HepG2 (cell line): Measurements from ENCODE around the gene SLC7A8. TPM values are rescaled to one million over a fixed set of nuclear protein-coding genes. Genes with fewer than 3 reads are reported as not detected.

ENCODE experiments used
- ATAC-seq: fragments of 200-7000 bp; cut with Tn5 transposase; 3 replicates; pipeline ENCODE4 v1.9.1; 2020; ENCODE audit warnings: mild to moderate bottlenecking, moderate library complexity
- BruUV-seq: library from RNA; stranded (reverse); fragments of 400-500 nt; replicated peaks from 2 replicates; lab custom pipeline; 2021; lab: Mats Ljungman, UMichigan
- CTCF ChIA-PET: fragments of 300-600 bp; formaldehyde crosslinking; extraction: SDS; loops from one replicate; lab custom pipeline; 2021; ENCODE audit warnings: low total read pairs, inconsistent platforms, low intra/inter-chr PET ratio; lab: Yijun Ruan, JAX
- POLR2A ChIA-PET: fragments of 350-600 bp; sonication (Branson Sonifier 250); formaldehyde crosslinking; loops from one replicate; lab custom pipeline; 2020; ENCODE audit warnings: antibody characterized with exemption, inconsistent platforms; lab: Yijun Ruan, JAX
- DNase-seq: peaks from one replicate; pipeline ENCODE4 v3.0.0-alpha.2; 2015; ENCODE audit warnings: low spot score
- FAIRE-seq: peaks from 3 replicates; lab custom pipeline; 2011; peaks lifted over from hg19 to GRCh38; lab: Jason Lieb, UNC
- H2AFZ ChIP-seq: one replicate; pipeline ENCODE4 v1.6.1; 2011; ENCODE audit warnings: low read length, inconsistent platforms
- H3K27ac ChIP-seq: fragments of 300-600 bp; 3 replicates; pipeline ENCODE4 v1.8.0; 2011; ENCODE audit warnings: mixed run types, mild to moderate bottlenecking, mixed read lengths, low read length, inconsistent platforms; ENCODE audit not compliant: insufficient read depth; ENCODE audit errors: extremely low read length
- H3K27me3 ChIP-seq, 2 experiments: fragments of 200-600 bp in 1 of 2; 2 replicates in 1 of 2; 3 replicates in 1 of 2; pipeline versions ENCODE4 v1.6.0 to v1.8.0; 2011; ENCODE audit warnings: low read length in 2 of 2, mild to moderate bottlenecking in 2 of 2, moderate library complexity in 2 of 2, inconsistent platforms in 1 of 2; ENCODE audit not compliant: insufficient read depth in 2 of 2, control insufficient read depth in 1 of 2
- H3K36me3 ChIP-seq, 2 experiments: fragments of 200-600 bp in 1 of 2; replicated peaks in 1 of 2; 2 replicates in 1 of 2; 3 replicates in 1 of 2; pipeline versions ENCODE4 v1.5.1 to v1.8.0; 2011; ENCODE audit warnings: low read length in 2 of 2, inconsistent platforms in 1 of 2; ENCODE audit not compliant: insufficient read depth in 2 of 2, control insufficient read depth in 1 of 2
- H3K4me1 ChIP-seq: 2 replicates; pipeline ENCODE4 v1.5.1; 2012; ENCODE audit warnings: low read length, inconsistent platforms; ENCODE audit not compliant: insufficient read depth
- H3K4me2 ChIP-seq: 2 replicates; pipeline ENCODE4 v1.6.0; 2011; ENCODE audit warnings: low read depth, low read length, inconsistent platforms
- H3K4me3 ChIP-seq, 3 experiments: fragments of 200-600 bp in 1 of 3; sonication (generic), shearing (Covaris generic) in 1 of 3; replicated peaks in 1 of 3; 2 replicates each; pipeline ENCODE4 v1.5.1; 2011 to 2016; ENCODE audit warnings: low read length in 3 of 3, inconsistent platforms in 2 of 3, low read depth in 2 of 3, mild to moderate bottlenecking in 2 of 3, control low read depth in 1 of 3, mixed read lengths in 1 of 3; ENCODE audit not compliant: insufficient read depth in 1 of 3
- H3K79me2 ChIP-seq: one replicate; pipeline ENCODE4 v1.6.1; 2011; ENCODE audit warnings: low read length, inconsistent platforms; ENCODE audit not compliant: insufficient read depth
- H3K9ac ChIP-seq: 2 replicates; pipeline ENCODE4 v1.6.0; 2011; ENCODE audit warnings: mild to moderate bottlenecking, low read depth, low read length, inconsistent platforms; ENCODE audit not compliant: insufficient read depth
- H3K9me3 ChIP-seq: 2 replicates; pipeline ENCODE4 v1.5.1; 2012; ENCODE audit warnings: mild to moderate bottlenecking, low read length
- H4K20me1 ChIP-seq: 2 replicates; pipeline ENCODE4 v1.6.0; 2011; ENCODE audit warnings: inconsistent platforms, mild to moderate bottlenecking, low read length, moderate library complexity; ENCODE audit not compliant: insufficient read depth
- FOXO1 ChIP-seq: sonication (generic); formaldehyde crosslinking; IDR thresholded peaks from 2 replicates; pipeline ENCODE4 v1.4.0; 2020; ENCODE audit warnings: missing genetic modification reagents
- PHF5A ChIP-seq: IDR thresholded peaks from one replicate; pipeline ENCODE4 v1.6.1; 2018; ENCODE audit warnings: low read depth, missing genetic modification reagents; ENCODE audit not compliant: unreplicated experiment
- RAD21 ChIP-seq: fragments of 450-650 bp; formaldehyde crosslinking; IDR thresholded peaks from 2 replicates; pipeline ENCODE4 v1.5.0; 2020; ENCODE audit warnings: mild to moderate bottlenecking
- RCOR2 ChIP-seq: IDR thresholded peaks from 2 replicates; pipeline ENCODE4 v1.6.1; 2016; ENCODE audit warnings: missing biosample characterization, missing genetic modification reagents
- SALL2 ChIP-seq: sonication (generic); formaldehyde crosslinking; IDR thresholded peaks from 2 replicates; pipeline ENCODE4 v1.8.1; 2023; ENCODE audit warnings: mild to moderate bottlenecking, missing genetic modification reagents, inconsistent platforms
- ZNF143 ChIP-seq: sonication (generic); formaldehyde crosslinking; IDR thresholded peaks from 2 replicates; pipeline ENCODE4 v1.4.0; 2020; ENCODE audit warnings: missing genetic modification reagents
- ZNF350 ChIP-seq: sonication (generic); formaldehyde crosslinking; IDR thresholded peaks from 2 replicates; pipeline ENCODE4 v1.4.0; 2020; ENCODE audit warnings: mild to moderate bottlenecking, low read depth, missing genetic modification reagents, borderline replicate concordance
- WGBS: methylation state at CpG from one replicate; pipeline ENCODE4 v1.1.6; 2017; ENCODE audit warnings: low lambda C conversion rate; 5-methylcytosine and 5-hydroxymethylcytosine counted together
- in situ Hi-C: cut with HindIII; loops from 2 replicates; pipeline ENCODE4 v1.10.0; 2017; ENCODE audit warnings: low pct_unique_long_range_greater_than_20kb; ENCODE audit not compliant: extremely low pct_ligation_motif_present
- intact Hi-C: fragments of 100-400 bp; cut with micrococcal nuclease; formaldehyde crosslinking; loops from one replicate; pipeline ENCODE4 v1.10.0; 2022; ENCODE audit not compliant: unreplicated experiment
- polyA plus RNA-seq, 8 experiments: library from polyadenylated mRNA; depleted of rRNA in 3 of 8; stranded (reverse) in 7 of 8; unstranded in 1 of 8; fragments of >200 nt; fragmentation: Illumina TruSeq in 4 of 8; extraction: Trizol in 4 of 8; gene quantifications; 2 replicates each; pipeline versions ENCODE4 v1.2.1 to v1.2.3, GENCODE V29; 2011 to 2016; ENCODE audit warnings: low read depth in 4 of 8, missing spikeins in 1 of 8, mixed read lengths in 1 of 8; ENCODE audit not compliant: insufficient read depth in 1 of 8
- total RNA-seq, 5 experiments: library from RNA; depleted of rRNA; stranded (reverse); fragments of >200 nt; fragmentation: Illumina TruSeq; extraction: Trizol; gene quantifications; 2 replicates each; pipeline ENCODE4 v1.2.3, GENCODE V29; 2016; ENCODE audit warnings: low read depth in 1 of 5
- TF ChIP-seq, protein P1 (sequence below): fragments of 450-650 bp; IDR thresholded peaks from 2 replicates; pipeline ENCODE4 v1.6.1; 2017
- TF ChIP-seq, protein P2 (sequence below): sonication (generic); formaldehyde crosslinking; IDR thresholded peaks from 2 replicates; pipeline ENCODE4 v1.4.0; 2020; ENCODE audit warnings: mild to moderate bottlenecking, missing genetic modification reagents
- TF ChIP-seq, protein P3 (sequence below): sonication (generic); formaldehyde crosslinking; conservative IDR thresholded peaks from 2 replicates; pipeline ENCODE4 v1.4.0; 2020; ENCODE audit warnings: missing genetic modification reagents
- TF ChIP-seq, protein P4 (sequence below), 2 experiments: sonication (generic) in 1 of 2; formaldehyde crosslinking in 1 of 2; IDR thresholded peaks; 2 replicates each; pipeline versions ENCODE4 v1.4.0 to v1.6.1; 2018 to 2020; ENCODE audit warnings: missing genetic modification reagents in 2 of 2, borderline replicate concordance in 1 of 2, low read depth in 1 of 2, mild to moderate bottlenecking in 1 of 2, missing biosample characterization in 1 of 2
- TF ChIP-seq, protein P5 (sequence below): sonication (generic); formaldehyde crosslinking; IDR thresholded peaks from 2 replicates; pipeline ENCODE4 v1.5.0; 2020; ENCODE audit warnings: mild to moderate bottlenecking, missing genetic modification reagents

SLC7A8 gene
- total and polyA plus RNA-seq, 2 of the 13 experiments (the other 11 are each of a cell fraction or from before 2014, with no cell fraction given), result 0.25 TPM; not detected in 1

DNA sequence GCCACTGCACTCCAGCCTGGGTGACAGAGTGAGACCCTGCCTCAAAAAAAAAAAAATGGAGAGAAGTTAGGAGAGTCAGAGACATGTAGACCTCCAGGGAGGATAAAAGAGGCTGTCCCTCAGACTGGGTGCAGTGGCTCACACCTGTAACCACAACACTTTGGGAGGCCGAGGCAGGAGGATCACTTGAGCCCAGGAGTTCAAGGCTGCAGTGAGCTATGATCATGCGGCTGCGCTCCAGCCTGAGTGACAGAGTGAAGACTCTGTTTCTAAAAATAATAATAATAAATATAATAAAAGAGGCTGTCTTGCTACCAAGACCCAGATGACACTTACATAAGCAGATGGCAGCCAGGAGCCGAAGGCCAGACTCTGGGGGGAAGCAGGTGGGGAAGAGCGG is 18.5 kb downstream of the SLC7A8 start:
- in situ Hi-C loops (no loop called here), intact Hi-C loops (no loop called here)
- FAIRE-seq, result no peak
- no peak for ATAC-seq
- Histone ChIP-seq H3K27me3 (peaks cover 5 to 31% of the 10 kb centered on the region in 2 experiments; a peak in 4 of 5 replicates), H3K4me3 (no peak overlapping the region), H2AFZ (no peak overlapping the region), H3K9ac (no peak overlapping the region), H3K4me1 (no peaks in the 10 kb centered on the region), H3K4me2 (no peak overlapping the region), H4K20me1 (no peaks in the 10 kb centered on the region), H3K79me2 (no peaks in the 10 kb centered on the region), H3K36me3 (no peaks in the 10 kb centered on the region), H3K9me3 (no peaks in the 10 kb centered on the region), H3K27ac (no peak overlapping the region)
- DNase-seq, result no peak
- ChIA-PET CTCF (no interaction called here), POLR2A (no interaction called here)
- 66% methylated on average over 5 of the region's 5 CpGs for WGBS
- TF ChIP-seq, protein P1, sequence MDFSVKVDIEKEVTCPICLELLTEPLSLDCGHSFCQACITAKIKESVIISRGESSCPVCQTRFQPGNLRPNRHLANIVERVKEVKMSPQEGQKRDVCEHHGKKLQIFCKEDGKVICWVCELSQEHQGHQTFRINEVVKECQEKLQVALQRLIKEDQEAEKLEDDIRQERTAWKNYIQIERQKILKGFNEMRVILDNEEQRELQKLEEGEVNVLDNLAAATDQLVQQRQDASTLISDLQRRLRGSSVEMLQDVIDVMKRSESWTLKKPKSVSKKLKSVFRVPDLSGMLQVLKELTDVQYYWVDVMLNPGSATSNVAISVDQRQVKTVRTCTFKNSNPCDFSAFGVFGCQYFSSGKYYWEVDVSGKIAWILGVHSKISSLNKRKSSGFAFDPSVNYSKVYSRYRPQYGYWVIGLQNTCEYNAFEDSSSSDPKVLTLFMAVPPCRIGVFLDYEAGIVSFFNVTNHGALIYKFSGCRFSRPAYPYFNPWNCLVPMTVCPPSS, result no peak
- TF ChIP-seq RAD21 (CRISPR knock-in tag) (no peak), SALL2 (CRISPR knock-in tag) (no peak), ZNF143 (CRISPR knock-in tag) (no peak)
- no TSS peak for BruUV-seq

DNA sequence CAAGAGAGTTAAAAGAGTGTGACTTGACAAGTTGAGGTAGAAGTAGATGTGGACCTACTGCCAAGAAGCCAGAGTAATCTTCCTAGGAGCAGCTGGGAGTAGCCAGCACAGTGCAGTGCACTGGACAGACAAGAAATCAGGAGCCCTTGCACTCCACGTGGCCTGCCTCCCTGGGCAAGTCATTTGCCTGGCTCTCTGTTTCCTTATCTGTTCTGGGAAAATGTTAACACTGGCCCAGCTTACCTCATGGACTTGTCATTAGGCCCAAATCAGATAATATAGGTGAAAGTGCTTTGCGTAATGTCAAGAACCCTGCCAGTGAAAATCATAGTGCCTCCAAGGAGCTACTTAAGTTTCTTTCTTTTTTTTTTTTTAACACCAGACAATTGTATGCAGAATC is 19.2 kb downstream of the SLC7A8 start:
- Histone ChIP-seq H3K79me2 (no peaks in the 10 kb centered on the region), H4K20me1 (no peaks in the 10 kb centered on the region), H2AFZ (no peak overlapping the region), H3K27ac (no peak overlapping the region), H3K9ac (no peak overlapping the region), H3K4me2 (no peak overlapping the region), H3K4me1 (no peaks in the 10 kb centered on the region), H3K9me3 (no peaks in the 10 kb centered on the region), H3K36me3 (no peaks in the 10 kb centered on the region), H3K4me3 (no peak overlapping the region), H3K27me3 (peaks cover 5 to 38% of the 10 kb centered on the region in 2 experiments; a peak in 4 of 5 replicates)
- in situ Hi-C loops (no loop called here), intact Hi-C loops (no loop called here)
- TF ChIP-seq PHF5A, result no peak
- TF ChIP-seq, protein P2, sequence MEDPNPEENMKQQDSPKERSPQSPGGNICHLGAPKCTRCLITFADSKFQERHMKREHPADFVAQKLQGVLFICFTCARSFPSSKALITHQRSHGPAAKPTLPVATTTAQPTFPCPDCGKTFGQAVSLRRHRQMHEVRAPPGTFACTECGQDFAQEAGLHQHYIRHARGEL (CRISPR knock-in tag), result no peak
- TF ChIP-seq, protein P3, sequence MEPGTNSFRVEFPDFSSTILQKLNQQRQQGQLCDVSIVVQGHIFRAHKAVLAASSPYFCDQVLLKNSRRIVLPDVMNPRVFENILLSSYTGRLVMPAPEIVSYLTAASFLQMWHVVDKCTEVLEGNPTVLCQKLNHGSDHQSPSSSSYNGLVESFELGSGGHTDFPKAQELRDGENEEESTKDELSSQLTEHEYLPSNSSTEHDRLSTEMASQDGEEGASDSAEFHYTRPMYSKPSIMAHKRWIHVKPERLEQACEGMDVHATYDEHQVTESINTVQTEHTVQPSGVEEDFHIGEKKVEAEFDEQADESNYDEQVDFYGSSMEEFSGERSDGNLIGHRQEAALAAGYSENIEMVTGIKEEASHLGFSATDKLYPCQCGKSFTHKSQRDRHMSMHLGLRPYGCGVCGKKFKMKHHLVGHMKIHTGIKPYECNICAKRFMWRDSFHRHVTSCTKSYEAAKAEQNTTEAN (CRISPR knock-in tag), result no peak
- no peak for TF ChIP-seq ZNF350 (CRISPR knock-in tag)
- TF ChIP-seq RCOR2 (CRISPR knock-in tag), result no peak
- no peak for TF ChIP-seq FOXO1
- TF ChIP-seq, protein P4, sequence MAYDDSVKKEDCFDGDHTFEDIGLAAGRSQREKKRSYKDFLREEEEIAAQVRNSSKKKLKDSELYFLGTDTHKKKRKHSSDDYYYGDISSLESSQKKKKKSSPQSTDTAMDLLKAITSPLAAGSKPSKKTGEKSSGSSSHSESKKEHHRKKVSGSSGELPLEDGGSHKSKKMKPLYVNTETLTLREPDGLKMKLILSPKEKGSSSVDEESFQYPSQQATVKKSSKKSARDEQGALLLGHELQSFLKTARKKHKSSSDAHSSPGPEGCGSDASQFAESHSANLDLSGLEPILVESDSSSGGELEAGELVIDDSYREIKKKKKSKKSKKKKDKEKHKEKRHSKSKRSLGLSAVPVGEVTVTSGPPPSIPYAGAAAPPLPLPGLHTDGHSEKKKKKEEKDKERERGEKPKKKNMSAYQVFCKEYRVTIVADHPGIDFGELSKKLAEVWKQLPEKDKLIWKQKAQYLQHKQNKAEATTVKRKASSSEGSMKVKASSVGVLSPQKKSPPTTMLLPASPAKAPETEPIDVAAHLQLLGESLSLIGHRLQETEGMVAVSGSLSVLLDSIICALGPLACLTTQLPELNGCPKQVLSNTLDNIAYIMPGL (CRISPR knock-in tag; IDR thresholded peaks at IDR 0.05; ENCODE audit: borderline replicate concordance in 1 of 2, low read depth in 1 of 2), result no peak
- TF ChIP-seq, protein P5, sequence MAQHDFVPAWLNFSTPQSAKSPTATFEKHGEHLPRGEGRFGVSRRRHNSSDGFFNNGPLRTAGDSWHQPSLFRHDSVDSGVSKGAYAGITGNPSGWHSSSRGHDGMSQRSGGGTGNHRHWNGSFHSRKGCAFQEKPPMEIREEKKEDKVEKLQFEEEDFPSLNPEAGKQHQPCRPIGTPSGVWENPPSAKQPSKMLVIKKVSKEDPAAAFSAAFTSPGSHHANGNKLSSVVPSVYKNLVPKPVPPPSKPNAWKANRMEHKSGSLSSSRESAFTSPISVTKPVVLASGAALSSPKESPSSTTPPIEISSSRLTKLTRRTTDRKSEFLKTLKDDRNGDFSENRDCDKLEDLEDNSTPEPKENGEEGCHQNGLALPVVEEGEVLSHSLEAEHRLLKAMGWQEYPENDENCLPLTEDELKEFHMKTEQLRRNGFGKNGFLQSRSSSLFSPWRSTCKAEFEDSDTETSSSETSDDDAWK, result no peak
- ATAC-seq (no peak), FAIRE-seq (no peak), DNase-seq (no peak)
- no TSS peak for BruUV-seq
- CTCF ChIA-PET, result no interaction called here
- POLR2A ChIA-PET, result interaction anchor here (1.0 kb wide), 1 partner anchor 9 kb away, joined by 3 read pairs; no protein-coding TSS in a partner anchor
- 42% methylated on average over 2 of the region's 2 CpGs for WGBS
